AML-193 (cell line): ENCODE data around the gene DCANP1.

Experiments used
- DNase-seq, 2 experiments: peaks; one replicate each; lab custom pipeline; 2025; lab: John Stamatoyannopoulos, UW

Gene DCANP1

GRCh38 chr5:135480511-135480910 is 33.4 kb upstream of the DCANP1 start:
- DNase-seq = no peak

DNA sequence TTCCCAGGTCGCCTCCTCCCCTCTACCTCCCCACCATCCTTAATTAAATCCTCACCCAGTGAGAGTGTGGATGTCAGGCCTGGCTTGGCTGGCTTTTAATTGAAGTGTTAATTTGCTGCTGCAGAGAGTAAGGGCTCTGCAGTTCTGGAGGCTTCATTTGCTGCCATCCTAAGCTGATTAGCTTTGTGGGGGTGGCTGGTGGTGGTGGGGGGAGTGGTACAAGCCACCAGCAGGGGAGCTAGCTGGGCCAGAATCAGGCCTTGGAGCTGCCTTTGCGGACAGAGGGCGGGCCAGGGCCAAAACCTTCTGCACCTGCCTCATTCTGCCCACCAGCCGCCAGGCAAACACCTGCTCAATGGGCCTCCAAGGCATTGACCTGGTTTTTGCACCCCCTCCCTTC is 31.8 kb upstream of the DCANP1 start:
- no peak for DNase-seq

- no peak for DNase-seq
Observed at GRCh38 chr5:135477613-135478066, 30.5 kb upstream of the DCANP1 start.

- no peak for DNase-seq
Observed at GRCh38 chr5:135476615-135477581, 29.8 kb upstream of the DCANP1 start.

DNA sequence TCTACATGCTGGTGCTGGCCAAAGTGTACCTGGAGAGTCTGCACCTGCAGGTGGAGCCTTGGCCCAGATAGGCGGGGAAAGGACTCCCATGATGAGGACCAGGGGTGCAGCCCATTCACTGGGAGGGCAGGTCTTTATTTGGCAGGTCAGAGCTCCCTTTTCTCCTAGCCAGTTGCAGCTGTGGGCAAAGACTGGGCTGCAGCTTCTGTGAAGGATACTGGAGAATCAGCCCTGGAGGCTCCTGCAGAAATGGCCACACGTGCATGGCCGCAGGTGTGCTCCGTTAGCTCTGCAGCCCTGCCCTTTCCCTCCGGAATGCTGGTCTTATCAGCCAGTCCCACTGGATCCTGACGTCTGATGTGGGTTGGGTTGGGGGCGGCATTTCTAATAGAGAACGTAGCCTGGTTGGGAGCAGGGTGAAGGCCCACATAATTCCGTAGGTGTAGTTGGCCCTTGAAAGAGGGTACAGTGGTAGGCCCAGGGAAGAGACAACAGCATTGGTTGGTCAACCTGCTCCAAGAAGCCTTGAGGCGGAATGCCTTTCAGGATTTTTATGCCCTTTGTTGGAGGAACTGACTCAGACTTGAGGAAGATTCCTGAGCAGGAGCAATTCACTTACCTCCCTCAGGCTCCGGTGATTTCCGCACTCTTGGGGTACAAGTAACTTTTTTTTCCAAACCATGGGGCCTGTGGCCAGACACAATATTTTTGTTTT is 27.0 kb upstream of the DCANP1 start:
- no peak for DNase-seq

GRCh38 chr5:135472141-135472540 is 25.0 kb upstream of the DCANP1 start:
- no peak for DNase-seq

GRCh38 chr5:135471726-135472125 is 24.6 kb upstream of the DCANP1 start:
- no peak for DNase-seq

GRCh38 chr5:135469911-135470310 is 22.8 kb upstream of the DCANP1 start:
- DNase-seq = no peak

DNA sequence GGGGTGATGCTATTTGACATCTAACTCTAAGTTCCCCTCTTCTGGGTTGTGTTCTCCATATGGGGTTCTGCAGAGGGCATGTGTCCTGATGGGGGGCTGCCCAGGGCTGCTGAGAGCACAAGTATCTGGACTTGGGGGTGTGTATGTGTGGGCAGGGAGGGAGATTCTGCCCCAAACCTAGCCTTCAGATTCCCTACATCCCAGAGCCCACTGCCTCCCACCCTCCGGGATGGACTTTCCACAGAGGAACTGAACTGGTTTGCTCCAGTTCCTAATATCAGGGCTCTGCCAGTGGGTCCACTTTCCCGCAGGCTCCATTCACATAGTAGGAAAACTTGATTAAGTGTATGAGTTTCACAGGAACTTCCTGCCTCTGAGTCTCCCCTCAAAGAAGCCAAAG is 21.4 kb upstream of the DCANP1 start:
- no peak for DNase-seq

DNA sequence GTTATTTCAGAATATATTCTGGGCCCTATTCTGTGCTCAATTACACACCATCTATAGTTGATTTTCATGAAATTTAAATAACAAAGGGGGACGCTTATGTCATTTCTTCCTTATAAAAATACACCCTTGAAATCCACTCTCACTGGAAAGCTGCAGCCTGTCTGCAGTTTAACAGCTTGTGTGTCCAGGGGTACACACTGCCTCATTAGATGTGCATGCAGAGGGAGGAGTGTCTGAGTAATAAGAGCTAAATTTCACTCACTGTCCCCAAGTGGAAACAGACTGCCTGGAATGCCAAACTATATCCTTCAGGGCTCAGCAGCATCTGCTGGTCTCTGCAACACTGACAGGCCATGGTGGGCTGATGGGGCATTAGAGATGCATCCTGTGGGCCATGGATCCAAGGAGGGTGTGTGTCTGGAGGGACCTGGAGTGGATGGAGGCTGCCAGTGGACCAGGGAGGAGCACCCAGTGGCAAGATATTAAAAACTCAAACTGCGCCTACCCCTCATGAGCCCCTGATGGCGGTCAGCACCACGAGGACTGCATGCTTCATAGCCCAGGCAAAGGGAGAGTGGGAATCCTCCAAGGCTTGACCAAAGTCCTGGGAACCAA is 20.8 kb upstream of the DCANP1 start:
- no peak for DNase-seq

DNA sequence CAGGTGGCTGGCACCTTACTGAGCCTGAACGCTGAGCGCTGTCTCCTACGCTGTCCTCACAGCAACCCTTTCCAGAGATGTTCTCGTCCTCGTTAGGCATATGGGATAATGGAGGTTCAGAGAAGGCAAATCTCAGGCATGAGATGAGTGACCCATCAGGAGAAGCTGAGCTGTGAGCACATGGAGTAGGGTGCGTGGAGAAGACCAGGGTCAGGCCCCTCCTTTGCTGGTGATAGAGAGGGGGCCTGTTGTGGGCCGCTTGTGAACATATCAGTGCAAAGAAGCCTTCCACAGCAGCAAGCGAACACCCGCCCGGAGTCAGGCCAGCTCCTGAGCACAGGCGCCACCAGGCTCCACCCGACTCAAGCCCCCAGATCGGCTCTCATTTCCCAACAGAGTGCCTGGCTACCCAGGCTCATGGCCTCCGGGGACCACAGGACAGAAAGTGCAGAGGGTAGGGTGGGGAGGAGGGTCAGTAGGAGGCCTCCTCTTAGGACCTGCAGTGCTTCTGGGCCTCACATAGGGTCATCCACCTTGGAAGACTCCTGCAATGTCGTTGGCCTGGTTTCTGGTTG is 20.0 kb upstream of the DCANP1 start:
- DNase-seq = no peak

GRCh38 chr5:135466178-135467050 is 19.3 kb upstream of the DCANP1 start:
- peak; percentile 36 to 42 for DNase-seq

DNA sequence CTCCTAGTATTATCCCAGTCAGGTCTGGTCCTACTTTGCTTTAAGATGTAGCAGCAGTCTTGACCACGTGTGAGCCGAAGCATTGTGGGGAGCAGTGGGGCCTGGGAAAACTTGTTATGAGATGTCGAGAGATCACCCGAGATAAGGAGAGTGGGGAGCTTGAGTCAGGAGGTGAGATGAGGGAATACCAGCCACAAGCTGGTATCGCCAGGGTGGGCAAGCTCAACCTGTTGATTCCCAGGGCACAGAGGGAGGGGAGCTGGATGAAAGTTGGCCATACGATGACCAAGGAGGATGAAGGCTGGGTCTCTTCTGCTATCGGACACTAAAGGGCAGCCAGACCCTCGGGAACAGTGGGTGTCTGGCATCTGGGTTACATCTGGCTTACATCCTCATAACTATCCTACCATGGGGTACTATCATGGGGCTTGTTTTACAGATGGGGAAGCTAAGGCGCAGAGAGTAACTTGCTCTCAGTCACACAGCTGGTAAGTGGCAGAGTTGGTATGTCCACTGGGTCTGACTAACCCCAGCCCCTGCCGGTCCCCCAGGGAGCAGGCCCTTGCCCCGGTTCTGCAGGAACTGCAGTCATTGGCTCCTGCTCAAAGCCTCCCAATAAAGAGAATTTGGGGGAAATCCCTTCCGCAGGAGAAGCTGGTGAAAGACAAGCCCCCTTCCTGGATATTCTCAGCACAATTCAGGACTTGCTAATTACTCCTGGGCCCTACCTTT is 18.4 kb upstream of the DCANP1 start:
- no peak for DNase-seq

DNA sequence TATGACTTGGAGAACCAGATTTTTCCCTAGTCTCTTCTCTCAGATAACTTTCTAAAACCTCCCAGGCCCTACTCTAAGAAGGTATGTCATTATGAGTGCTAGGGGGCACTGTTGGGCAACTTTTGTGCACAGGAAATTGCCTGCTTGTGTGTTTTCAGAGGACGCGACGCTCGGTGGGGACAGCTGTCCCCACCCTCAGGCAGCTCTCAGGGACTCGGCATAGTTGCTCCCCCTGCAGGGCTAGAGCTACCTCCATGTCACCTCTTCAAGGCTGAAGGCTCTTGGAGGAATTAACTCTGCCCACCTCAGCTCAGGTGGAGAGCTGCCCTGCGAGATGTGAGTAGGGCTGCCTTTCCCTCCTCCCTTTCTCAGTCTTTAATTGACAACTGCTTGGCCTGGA is 15.2 kb upstream of the DCANP1 start:
- DNase-seq = peak; percentile 64 to 74

GRCh38 chr5:135461481-135462151 is 14.5 kb upstream of the DCANP1 start:
- DNase-seq = no peak

DNA sequence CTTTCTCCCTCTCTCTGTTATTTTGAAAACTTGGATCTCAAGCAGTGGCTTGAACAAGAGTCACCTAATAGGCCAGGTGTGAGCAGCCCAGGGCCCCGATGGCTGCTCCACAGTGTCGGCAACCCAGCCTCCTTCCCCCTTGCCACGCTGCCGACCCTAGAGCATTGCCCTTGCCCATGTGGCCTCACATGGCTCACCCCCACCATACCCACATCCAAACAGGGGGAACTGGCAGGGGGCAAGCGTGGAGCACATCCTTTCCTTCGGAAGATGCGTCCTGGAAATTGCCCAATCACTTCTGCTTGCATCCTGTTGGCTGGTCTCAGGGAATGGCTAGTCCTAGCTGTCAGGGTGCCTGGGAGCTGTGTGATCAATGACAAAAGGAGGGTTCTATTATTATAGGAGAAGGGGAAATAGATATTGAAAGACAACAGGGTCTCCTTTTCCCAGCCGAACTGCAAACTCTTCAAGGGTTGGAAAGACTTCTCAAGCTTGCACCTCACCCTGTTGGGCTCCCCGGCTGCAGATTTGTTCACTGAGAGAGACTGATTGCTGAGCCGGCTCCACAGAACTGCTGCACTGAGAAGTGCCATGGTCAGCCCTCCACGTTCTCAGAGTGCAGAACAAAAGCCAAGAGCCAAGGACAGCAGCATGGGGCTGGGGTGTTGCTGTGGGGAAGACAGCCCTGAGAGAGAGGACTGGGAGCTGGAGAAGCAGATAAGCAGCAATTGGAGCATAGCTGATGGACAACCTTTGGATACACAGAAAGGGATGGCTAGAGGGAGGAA is 13.3 kb upstream of the DCANP1 start:
- no peak for DNase-seq

DNA sequence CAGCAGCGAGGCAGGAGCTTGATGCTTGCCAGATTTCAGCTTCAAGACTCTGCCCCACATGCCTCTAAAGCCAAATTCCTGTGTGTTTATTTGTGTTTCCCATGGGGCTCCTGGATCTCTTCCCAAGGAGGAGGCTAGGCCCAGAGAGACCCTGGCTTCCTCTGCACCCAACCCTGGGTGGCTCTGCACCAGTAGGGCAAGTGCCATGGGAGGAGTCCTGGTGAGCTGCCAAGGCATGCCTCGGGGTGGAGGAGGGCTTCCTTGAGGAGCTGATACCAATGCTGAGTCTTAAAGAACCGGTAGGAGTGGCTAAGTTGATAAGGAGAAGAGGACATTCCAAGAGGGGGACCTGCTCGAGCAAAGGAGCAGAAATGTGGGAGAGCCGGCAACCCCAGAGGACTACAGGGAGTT is 11.8 kb upstream of the DCANP1 start:
- DNase-seq = no peak

DNA sequence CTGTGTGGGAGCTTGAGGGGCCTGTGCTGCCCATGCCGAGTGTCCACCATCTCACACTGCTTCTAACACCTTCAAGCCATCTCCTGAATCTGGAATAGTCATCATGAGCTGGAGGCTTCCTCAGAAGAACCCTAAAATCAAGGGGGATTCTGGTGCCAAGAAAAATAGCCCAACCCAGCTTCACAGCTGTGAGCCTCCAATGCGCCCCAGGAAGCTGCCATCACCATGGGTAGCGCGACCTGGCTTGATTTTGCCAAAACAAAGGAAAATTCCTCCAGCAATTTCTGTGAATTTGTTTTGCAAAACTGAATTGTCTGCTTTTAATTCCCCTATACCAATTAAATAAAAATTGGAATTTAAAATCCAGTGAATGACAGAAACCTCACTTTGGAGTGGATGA is 11.2 kb upstream of the DCANP1 start:
- no peak for DNase-seq

- peak; percentile 42 to 43 for DNase-seq
Observed at GRCh38 chr5:135457424-135458071, 10.4 kb upstream of the DCANP1 start.
